ENCODE results near the gene PPFIA4. TPM values are rescaled to one million over a fixed set of nuclear protein-coding genes. Genes with fewer than 3 reads are reported as not detected.

The PPFIA4 gene
- total RNA-seq, 2 experiments from 2014 or later: 0.93 to 0.98 TPM

DNA sequence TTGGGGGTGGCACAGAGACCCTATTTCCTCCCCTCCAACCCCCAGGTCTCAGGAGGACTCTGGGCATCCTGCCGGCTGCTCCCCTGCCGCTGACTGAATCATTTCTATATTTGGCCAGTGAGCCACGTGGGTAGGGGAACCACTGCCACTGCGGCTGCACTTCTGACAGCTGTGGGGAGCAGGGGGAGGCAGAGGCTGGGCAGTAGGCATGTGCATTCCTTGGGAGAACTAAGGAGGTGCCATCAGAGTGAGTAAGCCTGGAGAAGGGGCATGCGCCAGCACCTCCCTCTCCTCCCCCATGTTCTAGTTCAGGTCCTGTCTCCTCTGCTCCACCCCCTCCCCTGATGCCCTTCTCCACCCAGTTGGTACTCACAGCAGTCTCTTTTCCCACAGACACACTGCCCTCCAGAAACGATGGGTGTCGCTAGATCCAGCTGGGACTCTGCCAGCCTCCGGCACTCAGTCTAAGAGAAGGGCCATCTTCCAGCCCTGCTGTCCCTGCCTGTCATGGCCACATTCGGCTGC, 12.0 kb downstream of the PPFIA4 start:
- H3K27me3 ChIP-seq (ENCODE audit: control insufficient read depth in 1 of 2, insufficient read depth in 2 of 2, low read length in 2 of 2): peaks cover 4 to 6% of the 10 kb centered on the region in 2 experiments
- H3K4me3 ChIP-seq (ENCODE audit: low read length): no peak overlapping the region
- no peaks in the 10 kb centered on the region for H3K4me1 ChIP-seq (ENCODE audit: insufficient read depth, low read length)
- ChIA-PET POLR2A (no interaction called here), CTCF (interaction anchor here (1.5 to 2.2 kb wide), 2 partner anchors 9 to 31 kb away, joined by 4 to 6 read pairs; partner anchors contain the start of gene TMEM183A)
- Mint-ChIP-seq H3K27me3 (peaks cover 6% of the 10 kb centered on the region), H3K4me1 (ENCODE audit: low read depth) (no peaks in the 10 kb centered on the region), H3K4me3 (no peak overlapping the region), H3K36me3 (ENCODE audit: low read depth) (no peaks in the 10 kb centered on the region), H3K9me3 (no peaks in the 10 kb centered on the region), H3K27ac (no peak overlapping the region)
- no peak overlapping the region for H3K27ac ChIP-seq (ENCODE audit: low read depth in 1 of 2, low read length in 2 of 2)
- H3K36me3 ChIP-seq (ENCODE audit: insufficient read depth, low read length): no peaks in the 10 kb centered on the region
- TF ChIP-seq, protein P1, sequence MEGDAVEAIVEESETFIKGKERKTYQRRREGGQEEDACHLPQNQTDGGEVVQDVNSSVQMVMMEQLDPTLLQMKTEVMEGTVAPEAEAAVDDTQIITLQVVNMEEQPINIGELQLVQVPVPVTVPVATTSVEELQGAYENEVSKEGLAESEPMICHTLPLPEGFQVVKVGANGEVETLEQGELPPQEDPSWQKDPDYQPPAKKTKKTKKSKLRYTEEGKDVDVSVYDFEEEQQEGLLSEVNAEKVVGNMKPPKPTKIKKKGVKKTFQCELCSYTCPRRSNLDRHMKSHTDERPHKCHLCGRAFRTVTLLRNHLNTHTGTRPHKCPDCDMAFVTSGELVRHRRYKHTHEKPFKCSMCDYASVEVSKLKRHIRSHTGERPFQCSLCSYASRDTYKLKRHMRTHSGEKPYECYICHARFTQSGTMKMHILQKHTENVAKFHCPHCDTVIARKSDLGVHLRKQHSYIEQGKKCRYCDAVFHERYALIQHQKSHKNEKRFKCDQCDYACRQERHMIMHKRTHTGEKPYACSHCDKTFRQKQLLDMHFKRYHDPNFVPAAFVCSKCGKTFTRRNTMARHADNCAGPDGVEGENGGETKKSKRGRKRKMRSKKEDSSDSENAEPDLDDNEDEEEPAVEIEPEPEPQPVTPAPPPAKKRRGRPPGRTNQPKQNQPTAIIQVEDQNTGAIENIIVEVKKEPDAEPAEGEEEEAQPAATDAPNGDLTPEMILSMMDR (IDR thresholded peaks at IDR 0.05): no peak
- H3K9me3 ChIP-seq (ENCODE audit: control insufficient read depth in 1 of 2, insufficient read depth in 1 of 2, low read length in 2 of 2): no peaks in the 10 kb centered on the region
- DNase-seq (peak in 3 of 14 experiments; percentile 16 to 33 (median 18)), ATAC-seq (ENCODE audit: poor library complexity) (no peak)
- intact Hi-C loops (cut with DNase I, micrococcal nuclease): loop anchor here in 1 of 2 experiments (2.0 to 5.0 kb wide), 3 partner anchors 133 to 299 kb away; no protein-coding TSS in a partner anchor

DNA sequence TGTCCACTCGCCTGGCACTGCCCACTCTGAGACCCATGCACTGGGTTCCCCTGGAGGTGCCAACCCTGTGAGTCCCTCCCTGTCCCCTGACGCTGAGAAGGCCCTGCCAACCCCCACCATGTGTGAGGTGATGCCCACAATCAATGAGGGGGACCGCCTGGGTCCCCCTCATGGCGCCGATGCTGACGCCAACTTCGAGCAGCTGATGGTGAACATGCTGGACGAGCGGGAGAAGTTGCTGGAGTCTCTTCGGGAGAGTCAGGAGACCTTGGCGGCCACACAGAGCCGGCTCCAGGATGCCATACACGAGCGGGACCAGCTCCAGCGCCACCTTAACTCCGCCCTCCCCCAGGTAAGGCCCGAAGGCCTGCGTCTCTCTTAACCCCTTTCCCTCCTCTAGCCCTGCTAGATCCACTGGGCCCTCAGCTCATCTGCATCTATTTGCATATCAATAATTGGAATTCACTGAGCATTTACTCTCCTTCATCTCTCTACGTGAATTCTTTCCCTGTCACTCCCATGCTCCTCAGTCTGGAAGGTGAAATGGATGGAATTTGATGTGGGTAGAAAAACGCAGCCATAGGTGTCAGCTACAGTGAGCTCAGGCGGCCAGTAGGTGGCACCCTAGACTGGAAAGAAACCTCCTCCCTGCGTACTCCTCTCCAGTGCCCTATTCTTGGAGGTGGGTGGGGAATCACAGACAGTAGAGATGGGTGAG, 12.8 kb downstream of the PPFIA4 start:
- ChIA-PET POLR2A (interaction anchor here (1.3 to 2.4 kb wide), 2 partner anchors 12 to 228 kb away, joined by 8 to 10 read pairs; partner anchors contain the start of gene PPFIA4), CTCF (interaction anchor here (0.6 to 2.2 kb wide), 9 partner anchors 9 to 234 kb away, joined by 3 to 25 read pairs (median 4); partner anchors contain the start of genes PPFIA4 and TMEM183A)

More for the DNA sequence above, 12.8 kb downstream of the PPFIA4 start:
- Histone ChIP-seq H3K27me3 (ENCODE audit: control insufficient read depth in 1 of 2, insufficient read depth in 2 of 2, low read length in 2 of 2) (peaks cover 4 to 6% of the 10 kb centered on the region in 2 experiments), H3K36me3 (ENCODE audit: insufficient read depth, low read length) (no peaks in the 10 kb centered on the region), H3K4me1 (ENCODE audit: insufficient read depth, low read length) (no peaks in the 10 kb centered on the region), H3K27ac (ENCODE audit: low read depth in 1 of 2, low read length in 2 of 2) (no peak overlapping the region), H3K4me3 (ENCODE audit: low read length) (no peak overlapping the region), H3K9me3 (ENCODE audit: control insufficient read depth in 1 of 2, insufficient read depth in 1 of 2, low read length in 2 of 2) (no peaks in the 10 kb centered on the region)
- Mint-ChIP-seq H3K4me1 (ENCODE audit: low read depth) (no peaks in the 10 kb centered on the region), H3K36me3 (ENCODE audit: low read depth) (no peaks in the 10 kb centered on the region), H3K4me3 (no peak overlapping the region), H3K9me3 (no peaks in the 10 kb centered on the region), H3K27ac (no peak overlapping the region), H3K27me3 (peaks cover 6% of the 10 kb centered on the region)
- intact Hi-C loops (cut with DNase I, micrococcal nuclease): loop anchor here in 1 of 2 experiments (1.0 to 5.0 kb wide), 4 partner anchors 132 to 298 kb away; no protein-coding TSS in a partner anchor
- DNase-seq: peak; percentile 39 to 80 (median 53)
- ATAC-seq (ENCODE audit: poor library complexity): peak; percentile 94
- TF ChIP-seq, protein P1 (IDR thresholded peaks at IDR 0.05): peak; percentile 81
